ENCODE data around the gene FKBP6.
"Not testable (repeated sequence)": the region's sequence is repeated elsewhere in the genome, so short reads cannot be mapped to it uniquely, and the experiment has no call there.

FKBP6 gene

GRCh38 chr7:73327922-73328321 lies at the start of gene FKBP6, which contains the start of gene TRIM50:
Gene FKBP6 (plus strand): TSS chr7:73328161. CDS start chr7:73328429, 268 bp downstream.
Gene TRIM50 (minus strand): TSS chr7:73328082. CDS start chr7:73324787, 3,295 bp downstream.
- H3K27ac ChIP-seq; H3K36me3 ChIP-seq (replicated peaks); H3K27me3 ChIP-seq (replicated peaks); H3K4me3 ChIP-seq (ENCODE audit: low read depth, low read length); in situ Hi-C loops (cut with HindIII; ENCODE audit: low pct_ligation_motif_present, low sequenced_read_pairs); DNase-seq: not testable (repeated sequence)

GRCh38 chr7:73297235-73297634 lies 30.7 kb upstream of the FKBP6 start:
- H3K4me3 ChIP-seq (ENCODE audit: low read depth, low read length); H3K27ac ChIP-seq; in situ Hi-C loops (cut with HindIII; ENCODE audit: low pct_ligation_motif_present, low sequenced_read_pairs); H3K36me3 ChIP-seq (replicated peaks); H3K27me3 ChIP-seq (replicated peaks); DNase-seq: not testable (repeated sequence)

- H3K36me3 ChIP-seq (replicated peaks); in situ Hi-C loops (cut with HindIII; ENCODE audit: low pct_ligation_motif_present, low sequenced_read_pairs); H3K27me3 ChIP-seq (replicated peaks); H3K4me3 ChIP-seq (ENCODE audit: low read depth, low read length); H3K27ac ChIP-seq; DNase-seq: not testable (repeated sequence)
Observed at GRCh38 chr7:73297706-73298105, 30.3 kb upstream of the FKBP6 start.

- H3K27me3 ChIP-seq (replicated peaks); in situ Hi-C loops (cut with HindIII; ENCODE audit: low pct_ligation_motif_present, low sequenced_read_pairs); H3K27ac ChIP-seq; H3K36me3 ChIP-seq (replicated peaks); H3K4me3 ChIP-seq (ENCODE audit: low read depth, low read length); DNase-seq: not testable (repeated sequence)
Observed at GRCh38 chr7:73299812-73300211, 28.1 kb upstream of the FKBP6 start.

- H3K36me3 ChIP-seq (replicated peaks); in situ Hi-C loops (cut with HindIII; ENCODE audit: low pct_ligation_motif_present, low sequenced_read_pairs); H3K27ac ChIP-seq; H3K4me3 ChIP-seq (ENCODE audit: low read depth, low read length); H3K27me3 ChIP-seq (replicated peaks); DNase-seq: not testable (repeated sequence)
Observed at GRCh38 chr7:73301108-73301507, 26.9 kb upstream of the FKBP6 start.

- H3K27me3 ChIP-seq (replicated peaks); H3K27ac ChIP-seq; in situ Hi-C loops (cut with HindIII; ENCODE audit: low pct_ligation_motif_present, low sequenced_read_pairs); H3K4me3 ChIP-seq (ENCODE audit: low read depth, low read length); DNase-seq; H3K36me3 ChIP-seq (replicated peaks): not testable (repeated sequence)
Observed at GRCh38 chr7:73302846-73303245, 25.1 kb upstream of the FKBP6 start.

- H3K27ac ChIP-seq, result no peak overlapping the region
- no peak overlapping the region for H3K4me3 ChIP-seq (ENCODE audit: low read depth, low read length)
- no peaks in the 10 kb centered on the region for H3K36me3 ChIP-seq (replicated peaks)
- no peaks in the 10 kb centered on the region for H3K27me3 ChIP-seq (replicated peaks)
- no peak for TF ChIP-seq CTCF (IDR thresholded peaks at IDR 0.05; ENCODE audit: low read depth, low read length, missing control alignments)
- no peak for DNase-seq
- in situ Hi-C loops (cut with HindIII; ENCODE audit: low pct_ligation_motif_present, low sequenced_read_pairs), result no loop called here
Observed at GRCh38 chr7:73303546-73303945, 24.4 kb upstream of the FKBP6 start.

- no peak for TF ChIP-seq CTCF (IDR thresholded peaks at IDR 0.05; ENCODE audit: low read depth, low read length, missing control alignments)
- no peak overlapping the region for H3K27ac ChIP-seq
- H3K4me3 ChIP-seq (ENCODE audit: low read depth, low read length), result no peak overlapping the region
- H3K27me3 ChIP-seq (replicated peaks), result no peaks in the 10 kb centered on the region
- no peaks in the 10 kb centered on the region for H3K36me3 ChIP-seq (replicated peaks)
- DNase-seq, result no peak
- in situ Hi-C loops (cut with HindIII; ENCODE audit: low pct_ligation_motif_present, low sequenced_read_pairs), result no loop called here
Observed at GRCh38 chr7:73304071-73304470, 23.9 kb upstream of the FKBP6 start.

GRCh38 chr7:73304612-73305387 lies 23.2 kb upstream of the FKBP6 start:
- H3K4me3 ChIP-seq (ENCODE audit: low read depth, low read length); H3K27me3 ChIP-seq (replicated peaks); H3K27ac ChIP-seq; DNase-seq; in situ Hi-C loops (cut with HindIII; ENCODE audit: low pct_ligation_motif_present, low sequenced_read_pairs); H3K36me3 ChIP-seq (replicated peaks): not testable (repeated sequence)
- TF ChIP-seq CTCF (IDR thresholded peaks at IDR 0.05; ENCODE audit: low read depth, low read length, missing control alignments), result peak; percentile 18

Measured in brain microvascular endothelial cell (primary cell).